NB4 (cell line): Measurements from ENCODE around the gene P2RY12.

Experiments used
- MYC ChIP-seq: IDR thresholded peaks from 2 replicates; pipeline ENCODE4 v1.6.1; 2011; ENCODE audit warnings: low read depth, low read length
- POLR2A ChIP-seq: IDR thresholded peaks from 2 replicates; pipeline ENCODE4 v1.6.1; 2011; ENCODE audit warnings: mild to moderate bottlenecking; ENCODE audit not compliant: insufficient read length; ENCODE audit errors: extremely low read depth
- TF ChIP-seq, protein P1 (sequence below): IDR thresholded peaks from one replicate; pipeline ENCODE4 v1.5.1; 2012; ENCODE audit warnings: low read depth, low read length
- TF ChIP-seq, protein P2 (sequence below): IDR thresholded peaks from 2 replicates; pipeline ENCODE4 v1.6.1; 2011; ENCODE audit warnings: low read depth, low read length

DNA sequence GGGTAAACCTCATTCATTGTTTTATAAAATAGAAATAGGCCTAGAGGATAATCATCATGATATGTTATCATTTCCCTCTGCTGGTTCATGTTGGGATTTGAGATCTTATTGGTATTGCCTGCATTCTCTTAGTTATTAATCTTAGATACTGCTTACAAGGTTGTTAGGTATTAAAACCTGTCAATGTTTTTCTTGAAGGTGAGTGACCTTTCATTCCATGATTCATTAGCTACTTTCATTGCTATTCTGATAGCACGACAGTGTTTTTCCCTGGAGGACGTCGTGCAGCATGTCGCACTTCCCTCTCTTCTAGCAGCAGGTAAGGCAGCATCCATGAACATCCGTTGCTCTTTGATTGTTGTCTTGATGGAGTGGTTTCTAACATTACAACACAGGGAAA, 17.1 kb downstream of the P2RY12 start:
- TF ChIP-seq, protein P1, sequence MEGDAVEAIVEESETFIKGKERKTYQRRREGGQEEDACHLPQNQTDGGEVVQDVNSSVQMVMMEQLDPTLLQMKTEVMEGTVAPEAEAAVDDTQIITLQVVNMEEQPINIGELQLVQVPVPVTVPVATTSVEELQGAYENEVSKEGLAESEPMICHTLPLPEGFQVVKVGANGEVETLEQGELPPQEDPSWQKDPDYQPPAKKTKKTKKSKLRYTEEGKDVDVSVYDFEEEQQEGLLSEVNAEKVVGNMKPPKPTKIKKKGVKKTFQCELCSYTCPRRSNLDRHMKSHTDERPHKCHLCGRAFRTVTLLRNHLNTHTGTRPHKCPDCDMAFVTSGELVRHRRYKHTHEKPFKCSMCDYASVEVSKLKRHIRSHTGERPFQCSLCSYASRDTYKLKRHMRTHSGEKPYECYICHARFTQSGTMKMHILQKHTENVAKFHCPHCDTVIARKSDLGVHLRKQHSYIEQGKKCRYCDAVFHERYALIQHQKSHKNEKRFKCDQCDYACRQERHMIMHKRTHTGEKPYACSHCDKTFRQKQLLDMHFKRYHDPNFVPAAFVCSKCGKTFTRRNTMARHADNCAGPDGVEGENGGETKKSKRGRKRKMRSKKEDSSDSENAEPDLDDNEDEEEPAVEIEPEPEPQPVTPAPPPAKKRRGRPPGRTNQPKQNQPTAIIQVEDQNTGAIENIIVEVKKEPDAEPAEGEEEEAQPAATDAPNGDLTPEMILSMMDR = no peak
- TF ChIP-seq, protein P2, sequence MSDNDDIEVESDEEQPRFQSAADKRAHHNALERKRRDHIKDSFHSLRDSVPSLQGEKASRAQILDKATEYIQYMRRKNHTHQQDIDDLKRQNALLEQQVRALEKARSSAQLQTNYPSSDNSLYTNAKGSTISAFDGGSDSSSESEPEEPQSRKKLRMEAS = no peak
- TF ChIP-seq POLR2A = no peak
- TF ChIP-seq MYC = no peak
